K562 (cell line): Measurements from ENCODE around the gene CNOT10. TPM values are rescaled to one million over a fixed set of nuclear protein-coding genes. Genes with fewer than 3 reads are reported as not detected.

Source experiments
- BRF1 ChIP-seq: IDR thresholded peaks from 3 replicates; pipeline ENCODE4 v1.6.1; 2011; ENCODE audit warnings: borderline replicate concordance, mild to moderate bottlenecking; ENCODE audit not compliant: insufficient read length; ENCODE audit errors: extremely low read depth
- CBX2 ChIP-seq: fragments of 200-600 bp; sonication (generic); IDR thresholded peaks from one replicate; pipeline ENCODE4 v1.6.1; 2012; ENCODE audit warnings: mild to moderate bottlenecking, low read length, inconsistent platforms; ENCODE audit not compliant: insufficient read depth, poor library complexity, severe bottlenecking
- ELF2 ChIP-seq: fragments of 250-450 bp; sonication (Bioruptor Pico); IDR thresholded peaks from 2 replicates; pipeline ENCODE4 v1.5.0; 2021; ENCODE audit warnings: mild to moderate bottlenecking
- ETV5 ChIP-seq: sonication (generic); formaldehyde crosslinking; IDR thresholded peaks from 2 replicates; pipeline ENCODE4 v1.4.0; 2020; ENCODE audit warnings: low read depth, mild to moderate bottlenecking, missing genetic modification reagents
- FOXP4 ChIP-seq: sonication (generic); formaldehyde crosslinking; IDR thresholded peaks from 2 replicates; pipeline ENCODE4 v1.8.0; 2022; ENCODE audit warnings: mild to moderate bottlenecking, missing genetic modification reagents, borderline replicate concordance
- KDM1A ChIP-seq, 2 experiments: fragments of 450-650 bp; IDR thresholded peaks; 2 replicates each; pipeline ENCODE4 v1.6.1; 2016; ENCODE audit warnings: mild to moderate bottlenecking in 2 of 2
- MTA2 ChIP-seq: fragments of 450-650 bp; IDR thresholded peaks from 2 replicates; pipeline ENCODE4 v1.6.1; 2016; ENCODE audit warnings: low read depth
- NR1H2 ChIP-seq: sonication (generic); formaldehyde crosslinking; IDR thresholded peaks from 2 replicates; pipeline ENCODE4 v1.4.0; 2020; ENCODE audit warnings: mild to moderate bottlenecking, missing genetic modification reagents
- RCOR1 ChIP-seq, 2 experiments: IDR thresholded peaks; 2 replicates each; pipeline ENCODE4 v1.6.1; 2012; ENCODE audit warnings: low read depth in 2 of 2, low read length in 2 of 2, borderline replicate concordance in 1 of 2, improper control_type of control experiment in 1 of 2
- RUNX1 ChIP-seq: sonication (generic); IDR thresholded peaks from 2 replicates; pipeline ENCODE4 v1.6.1; 2016; ENCODE audit warnings: antibody characterized with exemption, low read depth
- TFAM ChIP-seq: fragments of 250-450 bp; sonication (Bioruptor Pico); conservative IDR thresholded peaks from 2 replicates; pipeline ENCODE4 v1.5.0; 2021; ENCODE audit warnings: mild to moderate bottlenecking, moderate library complexity
- UBTF ChIP-seq, 2 experiments: IDR thresholded peaks; 2 replicates each; pipeline ENCODE4 v1.6.1; 2012; ENCODE audit warnings: improper control_type of control experiment in 2 of 2, low read depth in 2 of 2, low read length in 2 of 2, borderline replicate concordance in 1 of 2
- USF1 ChIP-seq: sonication (generic); formaldehyde crosslinking; IDR thresholded peaks from 2 replicates; pipeline ENCODE4 v1.9.0; 2022; ENCODE audit warnings: mild to moderate bottlenecking, missing genetic modification reagents
- ZFP91 ChIP-seq: sonication (generic); formaldehyde crosslinking; IDR thresholded peaks from 2 replicates; pipeline ENCODE4 v1.8.0; 2022; ENCODE audit warnings: mild to moderate bottlenecking, missing genetic modification reagents
- ZKSCAN1 ChIP-seq: fragments of 150-350 bp; IDR thresholded peaks from 2 replicates; pipeline ENCODE4 v1.6.1; 2016; ENCODE audit warnings: low read depth, low read length
- ZNF316 ChIP-seq: fragments of 450-650 bp; IDR thresholded peaks from 2 replicates; pipeline ENCODE4 v1.6.1; 2016
- ZNF384 ChIP-seq: IDR thresholded peaks from 2 replicates; pipeline ENCODE4 v1.6.1; 2012; ENCODE audit warnings: low read depth, low read length, improper control_type of control experiment
- ZNF398 ChIP-seq: fragments of 250-450 bp; sonication (Bioruptor Pico); IDR thresholded peaks from 2 replicates; pipeline ENCODE4 v1.8.0; 2021; ENCODE audit warnings: moderate library complexity, mild to moderate bottlenecking, inconsistent platforms
- ZNF764 ChIP-seq: fragments of 250-450 bp; sonication (Bioruptor Pico); IDR thresholded peaks from 2 replicates; pipeline ENCODE4 v1.4.0; 2020; ENCODE audit warnings: low read depth, mild to moderate bottlenecking, moderate library complexity
- polyA plus RNA-seq, 8 experiments: library from polyadenylated mRNA; depleted of rRNA in 4 of 8; stranded (reverse) in 5 of 8; unstranded in 3 of 8; fragments of >200 nt; fragmentation: Nextera tagmentation in 2 of 8; fragmentation: Illumina TruSeq in 1 of 8; extraction: Ambion mirVana in 2 of 8; extraction: Trizol in 1 of 8; gene quantifications; 2 replicates each; pipeline versions ENCODE4 v1.2.1 to v1.2.3, GENCODE V29; 2011 to 2014; ENCODE audit warnings: inconsistent platforms in 1 of 8, missing spikeins in 1 of 8
- total RNA-seq, 7 experiments: library from RNA; depleted of rRNA in 6 of 7; stranded (reverse); fragments of >200 nt in 6 of 7; fragmentation: Illumina TruSeq in 2 of 7; extraction: Trizol in 2 of 7; gene quantifications; 2 replicates each; pipeline versions ENCODE4 v1.2.1 to v1.2.3, GENCODE V29; 2011 to 2021; ENCODE audit warnings: low replicate concordance in 1 of 7

Gene CNOT10
- total and polyA plus RNA-seq, 9 of the 15 experiments (the other 6 are each of a cell fraction or from before 2014, with no cell fraction given) = 35.7 to 114 (median 81.9) TPM

- TF ChIP-seq ZNF316 (peak; percentile 36), ZNF398 (CRISPR knock-in tag) (no peak), ZNF384 (no peak), FOXP4 (no peak), ZFP91 (peak; percentile 86), ELF2 (CRISPR knock-in tag) (peak; percentile 89), CBX2 (no peak), ETV5 (peak; percentile 88), UBTF (IDR thresholded peaks at IDR 0.05; ENCODE audit: borderline replicate concordance in 1 of 2, low read depth in 2 of 2, low read length in 2 of 2) (peak; percentile 49 to 50; a peak in 2 of 4 replicates), TFAM (CRISPR knock-in tag) (no peak), USF1 (CRISPR knock-in tag) (no peak), RUNX1 (no peak), KDM1A (IDR thresholded peaks at IDR 0.05) (0 out of 4 replicates have a peak, but pooled peaks of 1 of the 2 experiments have one; percentile 3), RCOR1 (IDR thresholded peaks at IDR 0.05; ENCODE audit: borderline replicate concordance in 1 of 2, low read depth in 2 of 2, low read length in 2 of 2) (peak in 1 of 2 experiments; percentile 35; a peak in 2 of 4 replicates), NR1H2 (no peak), ZNF764 (CRISPR knock-in tag) (no peak), ZKSCAN1 (0 out of 2 replicates have a peak, but pooled peaks have one; percentile 14), MTA2 (no peak), BRF1 (no peak)
Measured at GRCh38 chr3:32684800-32685542, at the start of gene CNOT10 (continued).
